Measurements from ENCODE around the gene HDHD5.

HDHD5 gene

GRCh38 chr22:17201285-17201945 is 42.3 kb upstream of the HDHD5 start:
- TF ChIP-seq BACH2 (CRISPR knock-in tag; IDR thresholded peaks at IDR 0.05; ENCODE audit: borderline replicate concordance), result no peak
- no peak for TF ChIP-seq PATZ1 (CRISPR knock-in tag; IDR thresholded peaks at IDR 0.05; ENCODE audit: borderline replicate concordance)
- TF ChIP-seq ZFP3 (CRISPR knock-in tag; IDR thresholded peaks at IDR 0.05), result no peak
- no peak for TF ChIP-seq OSR1 (CRISPR knock-in tag; IDR thresholded peaks at IDR 0.05)
- TF ChIP-seq TOX (CRISPR knock-in tag; IDR thresholded peaks at IDR 0.05; ENCODE audit: borderline replicate concordance), result no peak
- TF ChIP-seq CSRNP3 (CRISPR knock-in tag; IDR thresholded peaks at IDR 0.05), result no peak
- no peak for TF ChIP-seq RARB (CRISPR knock-in tag; IDR thresholded peaks at IDR 0.05)
- TF ChIP-seq ZNF8 (CRISPR knock-in tag; IDR thresholded peaks at IDR 0.05), result no peak
- TF ChIP-seq GLIS3 (CRISPR knock-in tag; IDR thresholded peaks at IDR 0.05), result no peak
- no peak for TF ChIP-seq ISL1 (CRISPR knock-in tag; IDR thresholded peaks at IDR 0.05)
- no peak for TF ChIP-seq ZNF70 (CRISPR knock-in tag; IDR thresholded peaks at IDR 0.05)
- no peak for TF ChIP-seq TSHZ2 (CRISPR knock-in tag; IDR thresholded peaks at IDR 0.05)
- no peak for TF ChIP-seq CREB5 (CRISPR knock-in tag; IDR thresholded peaks at IDR 0.05; ENCODE audit: low read depth)
- no peak for TF ChIP-seq ZNF565 (CRISPR knock-in tag; conservative IDR thresholded peaks at IDR 0.05; ENCODE audit: low read depth)
- TF ChIP-seq ZC3H10 (CRISPR knock-in tag; IDR thresholded peaks at IDR 0.05), result no peak
- peak; percentile 58 for ATAC-seq

GRCh38 chr22:17199003-17199731 is 40.1 kb upstream of the HDHD5 start:
- peak; percentile 83 for ATAC-seq
- TF ChIP-seq TCF4 (CRISPR knock-in tag; IDR thresholded peaks at IDR 0.05; ENCODE audit: borderline replicate concordance) (peak; percentile 60; the same call in 1 of the 2 replicates), RARB (CRISPR knock-in tag; IDR thresholded peaks at IDR 0.05) (no peak), ZFP30 (CRISPR knock-in tag; IDR thresholded peaks at IDR 0.05) (no peak)

- ATAC-seq, result no peak
- TF ChIP-seq PPARA (CRISPR knock-in tag; IDR thresholded peaks at IDR 0.05; ENCODE audit: borderline replicate concordance) (no peak), ZNF565 (CRISPR knock-in tag; conservative IDR thresholded peaks at IDR 0.05; ENCODE audit: low read depth) (no peak), ESRRG (CRISPR knock-in tag; IDR thresholded peaks at IDR 0.05) (no peak), TSHZ2 (CRISPR knock-in tag; IDR thresholded peaks at IDR 0.05) (no peak), ARNTL (CRISPR knock-in tag; IDR thresholded peaks at IDR 0.05; ENCODE audit: borderline replicate concordance, low read depth) (no peak), PATZ1 (CRISPR knock-in tag; IDR thresholded peaks at IDR 0.05; ENCODE audit: borderline replicate concordance) (no peak), TOX (CRISPR knock-in tag; IDR thresholded peaks at IDR 0.05; ENCODE audit: borderline replicate concordance) (no peak), POU6F1 (CRISPR knock-in tag; IDR thresholded peaks at IDR 0.05; ENCODE audit: borderline replicate concordance, low read depth) (no peak), TCF4 (CRISPR knock-in tag; IDR thresholded peaks at IDR 0.05; ENCODE audit: borderline replicate concordance) (no peak), GLIS3 (CRISPR knock-in tag; IDR thresholded peaks at IDR 0.05) (no peak)
Measured at GRCh38 chr22:17198170-17199002, 39.3 kb upstream of the HDHD5 start.
